ENCODE results near the gene SCLT1. TPM values are rescaled to one million over a fixed set of nuclear protein-coding genes. Genes with fewer than 3 reads are reported as not detected.

SCLT1 gene
- total and polyA plus RNA-seq, 2 donors (not counting 1 experiment from before 2014, with no cell fraction given): 3.5 to 27.2 TPM

GRCh38 chr4:128955751-128956150 lies 137.6 kb downstream of the SCLT1 start:
- 45% methylated on average over 1 of the region's 2 CpGs for WGBS (ENCODE audit: insufficient coverage)
- Histone ChIP-seq H3K27ac (ENCODE audit: low read length in 2 of 2) (no peak overlapping the region), H3K9me3 (ENCODE audit: control extremely low read depth in 1 of 3, control insufficient read depth in 2 of 3, insufficient read depth in 1 of 3, low read length in 2 of 3) (no peaks in the 10 kb centered on the region), H3K36me3 (replicated peaks in 1 of 2; ENCODE audit: control extremely low read depth in 1 of 2, control insufficient read depth in 1 of 2, extremely low read depth in 1 of 2, insufficient read depth in 2 of 2, low read length in 1 of 2) (no peaks in the 10 kb centered on the region), H3K27me3 (replicated peaks in 1 of 4; ENCODE audit: control extremely low read depth in 1 of 4, control insufficient read depth in 3 of 4, insufficient read depth in 4 of 4, low read length in 3 of 4) (no peaks in the 10 kb centered on the region), H3K9ac (ENCODE audit: low read length) (no peak overlapping the region), H3K4me1 (ENCODE audit: control insufficient read depth in 2 of 2, insufficient read depth in 2 of 2, low read length in 2 of 2) (peaks cover 10 to 13% of the 10 kb centered on the region in 2 donors), H3K4me3 (ENCODE audit: control extremely low read depth in 1 of 5, extremely low read depth in 1 of 5, insufficient read depth in 1 of 5, low read depth in 2 of 5, low read length in 4 of 5) (no peak overlapping the region), H4K20me1 (ENCODE audit: control insufficient read depth, insufficient read depth, low read length, poor library complexity, severe bottlenecking) (no peaks in the 10 kb centered on the region), H3K79me2 (ENCODE audit: control insufficient read depth, insufficient read depth, low read length) (no peaks in the 10 kb centered on the region), H3K4me2 (replicated peaks; ENCODE audit: low read depth, low read length, poor library complexity, severe bottlenecking) (no peak overlapping the region), H2AFZ (ENCODE audit: insufficient read depth, low read depth, low read length, poor library complexity, severe bottlenecking) (no peak overlapping the region)
- no peak for DNase-seq
- Mint-ChIP-seq H3K27me3 (no peaks in the 10 kb centered on the region), H3K9me3 (ENCODE audit: insufficient read depth) (no peaks in the 10 kb centered on the region), H3K4me3 (no peak overlapping the region), H3K4me1 (peaks cover 19% of the 10 kb centered on the region), H3K27ac (no peak overlapping the region)
- ChIA-PET POLR2A (no interaction called here), CTCF (no interaction called here)
- no peak for ATAC-seq (ENCODE audit: low read depth)
- TF ChIP-seq CTCF (IDR thresholded peaks at IDR 0.05) (no peak), EZH2 (IDR thresholded peaks at IDR 0.05; ENCODE audit: borderline replicate concordance, insufficient read depth, low read depth, low read length, poor library complexity, severe bottlenecking) (no peak)
- intact Hi-C loops (cut with micrococcal nuclease): no loop called here

GRCh38 chr4:128954941-128955340 lies 138.4 kb downstream of the SCLT1 start:
- Mint-ChIP-seq H3K27me3 (no peaks in the 10 kb centered on the region), H3K9me3 (ENCODE audit: insufficient read depth) (no peaks in the 10 kb centered on the region), H3K27ac (no peak overlapping the region)

More at GRCh38 chr4:128954941-128955340, 138.4 kb downstream of the SCLT1 start:
- H3K4me1 Mint-ChIP-seq: peaks cover 19% of the 10 kb centered on the region
- ATAC-seq (ENCODE audit: low read depth) (no peak), DNase-seq (no peak)
- no peaks in the 10 kb centered on the region for H4K20me1 ChIP-seq (ENCODE audit: control insufficient read depth, insufficient read depth, low read length, poor library complexity, severe bottlenecking)
- H3K4me2 ChIP-seq (replicated peaks; ENCODE audit: low read depth, low read length, poor library complexity, severe bottlenecking): no peak overlapping the region
- CTCF ChIA-PET: no interaction called here
- POLR2A ChIA-PET: no interaction called here
- no peaks in the 10 kb centered on the region for H3K79me2 ChIP-seq (ENCODE audit: control insufficient read depth, insufficient read depth, low read length)
- H3K4me3 Mint-ChIP-seq: no peak overlapping the region
- H3K36me3 ChIP-seq (replicated peaks in 1 of 2; ENCODE audit: control extremely low read depth in 1 of 2, control insufficient read depth in 1 of 2, extremely low read depth in 1 of 2, insufficient read depth in 2 of 2, low read length in 1 of 2): no peaks in the 10 kb centered on the region
- H3K9ac ChIP-seq (ENCODE audit: low read length): no peak overlapping the region
- H3K9me3 ChIP-seq (ENCODE audit: control extremely low read depth in 1 of 3, control insufficient read depth in 2 of 3, insufficient read depth in 1 of 3, low read length in 2 of 3): no peaks in the 10 kb centered on the region
- H3K4me1 ChIP-seq (ENCODE audit: control insufficient read depth in 2 of 2, insufficient read depth in 2 of 2, low read length in 2 of 2): peaks cover 10 to 13% of the 10 kb centered on the region in 2 donors
- H2AFZ ChIP-seq (ENCODE audit: insufficient read depth, low read depth, low read length, poor library complexity, severe bottlenecking): no peak overlapping the region
- no peak for TF ChIP-seq CTCF (IDR thresholded peaks at IDR 0.05)
- TF ChIP-seq EZH2 (IDR thresholded peaks at IDR 0.05; ENCODE audit: borderline replicate concordance, insufficient read depth, low read depth, low read length, poor library complexity, severe bottlenecking): no peak
- no CpG with 5 or more reads among the region's 2 CpGs for WGBS (ENCODE audit: insufficient coverage)
- H3K27me3 ChIP-seq (replicated peaks in 1 of 4; ENCODE audit: control extremely low read depth in 1 of 4, control insufficient read depth in 3 of 4, insufficient read depth in 4 of 4, low read length in 3 of 4): no peaks in the 10 kb centered on the region
- intact Hi-C loops (cut with micrococcal nuclease): no loop called here
- H3K4me3 ChIP-seq (ENCODE audit: control extremely low read depth in 1 of 5, extremely low read depth in 1 of 5, insufficient read depth in 1 of 5, low read depth in 2 of 5, low read length in 4 of 5): no peak overlapping the region
- H3K27ac ChIP-seq (ENCODE audit: low read length in 2 of 2): no peak overlapping the region

Data from B cell (primary cell).